GM19468 (cell line): Measurements from ENCODE around the gene TTC16.
"Not testable (repeated sequence)": the region's sequence is repeated elsewhere in the genome, so short reads cannot be mapped to it uniquely, and the experiment has no call there.

ENCODE experiments used
- ATAC-seq: cut with Tn5 transposase; IDR thresholded peaks from one replicate; pipeline ENCODE4 v1.9.1; 2021; ENCODE audit warnings: mild to moderate bottlenecking, moderate library complexity, moderate number of reproducible peaks; ENCODE audit not compliant: unreplicated experiment; ENCODE audit errors: extremely low read depth

TTC16 gene

GRCh38 chr9:127779136-127779981 lies 63.5 kb downstream of the TTC16 start:
- no peak for ATAC-seq

DNA sequence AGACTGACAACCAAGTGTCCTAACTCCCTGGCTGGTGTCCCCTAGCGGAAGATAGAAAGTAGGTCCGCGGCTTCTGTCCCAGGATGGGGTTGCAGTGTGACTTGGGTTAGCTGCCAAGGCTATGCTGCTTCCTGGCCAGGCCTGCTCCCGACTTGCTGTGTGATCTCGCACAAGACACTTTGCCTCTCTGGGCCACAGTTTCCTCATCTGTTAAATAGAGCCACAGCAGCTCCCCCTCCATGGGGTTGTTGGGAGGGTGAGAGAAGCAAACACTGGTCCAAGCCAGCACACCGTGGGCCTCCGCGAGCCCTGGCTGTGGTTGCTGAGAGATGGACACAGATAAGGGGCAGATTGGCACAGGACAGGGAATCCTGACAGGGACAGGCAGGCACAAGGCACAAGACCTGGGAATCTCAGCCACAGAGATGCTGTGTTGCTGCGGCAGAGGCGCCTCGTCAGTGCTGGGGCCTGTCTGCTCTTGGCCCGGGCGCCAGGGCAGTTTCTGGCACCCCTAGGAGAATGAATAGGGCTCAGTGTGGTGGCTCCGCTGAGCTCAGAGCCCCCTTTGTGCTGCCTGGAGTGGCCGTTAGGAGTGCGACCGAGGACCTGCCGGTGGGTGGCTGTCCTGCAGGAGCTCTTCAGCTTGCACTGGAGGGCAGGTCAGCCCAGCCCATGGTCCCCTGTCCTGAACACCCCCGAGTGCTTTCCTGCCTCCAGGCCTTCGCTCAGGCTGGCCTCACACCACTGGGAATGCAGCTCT lies 64.4 kb downstream of the TTC16 start:
- ATAC-seq = no peak

DNA sequence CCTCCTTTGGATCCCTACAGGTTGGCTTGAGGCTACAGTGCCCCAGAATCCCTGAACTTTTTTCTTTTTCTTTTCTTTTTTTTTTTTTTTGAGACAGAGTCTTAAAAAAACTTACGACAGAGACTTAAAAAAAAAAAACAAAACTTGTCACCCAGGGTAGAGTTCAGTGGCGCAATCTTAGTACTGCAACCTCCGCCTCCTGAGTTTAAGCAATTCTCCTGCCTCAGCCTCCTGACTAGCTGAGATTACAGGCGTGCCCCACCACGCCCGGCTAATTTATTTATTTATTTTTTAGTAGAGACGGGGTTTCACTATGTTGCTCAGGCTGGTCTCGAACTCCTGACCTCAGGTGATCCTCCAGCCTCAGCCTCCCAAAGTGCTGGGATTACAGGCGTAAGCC lies 65.0 kb downstream of the TTC16 start:
- ATAC-seq = not testable (repeated sequence)
